ENCODE data around the gene JAG2.

The JAG2 gene

DNA sequence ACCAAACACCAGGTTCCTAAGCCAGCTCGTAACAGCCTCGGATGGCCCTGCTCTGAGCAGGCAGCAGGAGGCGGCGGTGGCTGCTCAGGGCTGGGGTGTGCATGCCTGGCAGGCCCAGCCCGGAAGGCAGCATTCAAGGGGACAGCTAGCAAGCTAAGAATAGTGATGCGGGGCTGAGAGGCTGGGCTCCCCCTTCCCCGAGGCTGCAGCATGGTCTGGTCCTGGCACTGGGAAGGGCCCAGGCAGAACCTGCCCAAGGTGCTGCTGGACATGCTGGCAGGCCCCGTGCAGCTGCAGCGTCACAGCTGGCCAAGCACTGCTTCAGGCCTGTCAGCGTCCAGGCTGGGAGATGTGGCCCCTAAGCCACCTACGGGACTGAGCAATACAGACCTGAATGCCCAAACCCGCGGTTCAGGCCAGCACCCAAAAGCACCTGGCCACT lies 38.9 kb upstream of the JAG2 start:
- Mint-ChIP-seq H3K27me3 (peaks cover 35% of the 10 kb centered on the region), H3K4me1 (peaks cover 25% of the 10 kb centered on the region), H3K9me3 (no peaks in the 10 kb centered on the region), H3K27ac (no peak overlapping the region), H3K4me3 (no peak overlapping the region), H3K36me3 (peaks cover 14% of the 10 kb centered on the region)
- no peak for ATAC-seq

DNA sequence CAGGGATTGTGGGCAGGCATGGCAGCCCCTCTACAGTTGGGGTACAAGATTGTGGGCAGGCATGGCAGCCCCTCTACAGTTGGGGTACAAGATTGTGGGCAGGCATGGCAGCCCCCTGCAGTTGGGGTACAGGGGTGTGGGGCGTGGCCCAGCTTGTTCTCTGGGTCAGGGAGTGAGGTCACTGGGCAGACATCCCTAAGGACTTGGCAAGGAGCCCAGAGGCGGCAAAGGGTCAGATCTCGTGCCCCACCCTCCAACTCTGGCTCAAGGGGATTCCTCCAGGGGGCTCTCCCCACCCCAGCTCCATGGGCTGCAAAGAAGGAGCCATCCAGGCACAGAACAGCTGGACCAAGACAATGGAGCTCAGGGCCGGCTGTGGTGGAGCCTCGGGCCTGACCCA lies 38.3 kb upstream of the JAG2 start:
- H3K27ac Mint-ChIP-seq = no peak overlapping the region
- no peak overlapping the region for H3K4me3 Mint-ChIP-seq
- no peak for ATAC-seq
- no peaks in the 10 kb centered on the region for H3K9me3 Mint-ChIP-seq
- peaks cover 14% of the 10 kb centered on the region for H3K36me3 Mint-ChIP-seq
- peaks cover 31% of the 10 kb centered on the region for H3K4me1 Mint-ChIP-seq
- H3K27me3 Mint-ChIP-seq = peaks cover 42% of the 10 kb centered on the region

DNA sequence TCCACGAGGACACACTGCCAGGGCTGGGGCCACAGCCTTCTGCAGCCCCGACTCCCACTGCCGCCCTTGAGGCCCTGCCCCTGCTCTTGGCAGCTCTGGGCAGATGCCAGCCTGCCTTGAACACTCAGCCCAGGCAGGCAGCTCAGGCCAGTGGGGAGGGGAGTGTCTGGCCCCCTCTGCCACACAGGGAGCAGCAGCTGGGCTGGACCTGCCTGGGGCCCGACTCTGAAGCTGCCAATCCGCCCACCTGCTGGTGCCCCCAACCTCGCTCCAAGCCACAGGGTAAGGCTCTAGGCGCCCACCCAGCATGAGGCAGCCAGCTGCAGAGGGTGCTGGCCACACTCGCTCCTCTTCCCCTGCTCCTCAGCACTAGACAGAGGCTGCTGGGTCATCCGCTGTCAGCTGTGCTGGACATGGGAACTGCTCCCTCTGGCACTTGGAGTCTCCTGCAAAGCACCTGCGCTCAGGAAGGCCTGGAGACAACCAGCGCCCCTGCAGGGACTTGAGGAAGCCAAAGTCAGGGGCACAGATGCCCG lies 37.2 kb upstream of the JAG2 start:
- peaks cover 35% of the 10 kb centered on the region for H3K4me1 Mint-ChIP-seq
- peaks cover 50% of the 10 kb centered on the region for H3K27me3 Mint-ChIP-seq
- no peak overlapping the region for H3K4me3 Mint-ChIP-seq
- no peak for ATAC-seq
- no peak overlapping the region for H3K27ac Mint-ChIP-seq
- peaks cover 14% of the 10 kb centered on the region for H3K36me3 Mint-ChIP-seq
- no peaks in the 10 kb centered on the region for H3K9me3 Mint-ChIP-seq

DNA sequence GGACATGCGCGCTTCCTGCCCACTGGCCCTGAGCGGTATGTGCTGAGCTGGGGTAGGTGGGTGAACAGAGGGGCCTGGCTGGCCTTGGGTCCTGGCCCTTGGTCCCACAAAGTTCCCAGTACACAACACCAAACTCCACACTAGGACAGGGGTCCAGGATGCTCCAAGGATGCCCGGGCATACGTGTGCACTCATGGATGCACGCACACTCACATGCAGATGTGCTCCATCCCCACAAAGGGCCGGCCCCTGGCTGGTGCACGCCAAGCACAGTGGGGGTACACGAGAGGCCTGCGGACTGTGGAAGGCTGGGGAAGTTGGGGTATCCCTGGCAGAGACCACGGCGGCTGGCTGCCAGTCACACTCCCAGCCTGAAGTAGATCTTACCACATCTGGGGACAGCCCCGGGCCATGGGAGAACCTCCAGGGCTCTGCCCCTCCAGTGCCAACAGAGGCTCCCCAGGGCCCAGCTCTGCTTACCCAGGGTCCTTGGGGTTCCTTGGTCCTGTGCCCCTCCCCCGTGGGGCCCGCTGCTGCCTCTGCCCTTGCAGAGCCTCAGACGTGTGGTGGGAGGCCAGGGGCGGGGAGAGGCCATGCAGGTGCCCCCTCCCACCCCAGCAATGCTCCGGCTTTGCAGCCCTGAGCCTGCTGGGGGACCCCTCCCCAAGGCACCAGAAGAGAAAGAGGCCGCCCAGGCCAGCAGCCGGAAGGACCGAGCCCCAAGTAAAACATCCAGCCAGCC lies 36.5 kb upstream of the JAG2 start:
- Mint-ChIP-seq H3K4me3 (no peak overlapping the region), H3K36me3 (peaks cover 10% of the 10 kb centered on the region), H3K9me3 (no peaks in the 10 kb centered on the region), H3K27me3 (peaks cover 57% of the 10 kb centered on the region), H3K4me1 (peaks cover 35% of the 10 kb centered on the region), H3K27ac (no peak overlapping the region)
- no peak for ATAC-seq

DNA sequence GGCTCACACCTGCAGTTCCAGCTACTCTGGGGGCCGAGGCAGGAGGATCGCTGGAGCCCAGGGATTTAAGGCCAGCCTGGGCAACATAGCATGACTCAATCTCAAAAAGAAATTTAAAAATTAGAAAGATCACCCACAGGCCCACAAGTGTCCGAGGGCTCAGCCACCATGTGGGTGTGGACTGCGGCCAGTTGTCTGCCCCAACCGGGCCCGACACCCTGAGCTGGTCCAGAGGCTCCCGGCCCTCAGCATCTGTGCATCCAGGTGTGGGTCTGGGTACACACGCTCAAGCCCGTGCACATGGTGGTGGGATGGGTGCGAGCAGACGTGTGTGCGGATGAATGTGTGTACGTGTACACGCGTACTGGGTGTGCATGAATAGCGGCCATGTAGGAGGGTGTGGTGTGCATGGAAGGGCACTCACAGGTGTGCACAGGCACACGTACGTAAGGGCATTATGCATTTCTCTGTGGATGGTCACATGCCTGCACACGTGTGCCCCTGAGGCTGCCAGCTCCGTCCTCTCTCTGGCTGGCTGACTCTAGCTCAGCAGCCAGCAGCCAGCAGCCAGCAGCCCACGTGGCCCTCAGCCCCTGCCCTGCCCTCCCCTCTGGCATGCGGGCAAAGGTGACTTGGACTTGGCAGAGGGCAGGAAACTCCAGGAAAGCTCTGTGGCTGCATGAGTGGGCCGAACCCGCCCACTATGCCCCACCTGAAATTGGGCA lies 35.8 kb upstream of the JAG2 start:
- no peak overlapping the region for H3K27ac Mint-ChIP-seq
- no peak for ATAC-seq
- no peak overlapping the region for H3K4me3 Mint-ChIP-seq
- H3K4me1 Mint-ChIP-seq = peaks cover 35% of the 10 kb centered on the region
- H3K27me3 Mint-ChIP-seq = peaks cover 64% of the 10 kb centered on the region
- H3K36me3 Mint-ChIP-seq = peaks cover 7% of the 10 kb centered on the region
- no peaks in the 10 kb centered on the region for H3K9me3 Mint-ChIP-seq

DNA sequence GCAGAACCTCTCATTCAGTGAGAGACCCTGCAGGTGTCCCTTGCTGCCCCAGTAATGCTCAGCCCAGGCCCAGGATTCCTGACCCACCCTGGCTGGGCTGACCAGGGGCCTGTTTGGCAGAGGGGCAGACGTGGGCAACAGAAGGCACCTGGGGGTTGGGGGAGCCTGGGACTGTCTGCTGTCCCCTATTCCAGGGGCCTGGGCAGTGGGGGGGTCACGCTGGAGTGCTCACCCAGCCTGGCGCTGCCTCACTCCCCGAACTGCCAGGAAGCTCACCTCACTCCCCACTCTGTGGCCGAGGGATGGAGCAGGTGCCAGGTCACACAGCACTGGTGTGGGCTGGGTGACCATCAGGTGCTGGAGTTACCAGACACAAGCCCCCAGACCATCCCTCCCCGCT lies 35.1 kb upstream of the JAG2 start:
- no peak overlapping the region for H3K27ac Mint-ChIP-seq
- H3K36me3 Mint-ChIP-seq = peaks cover 3% of the 10 kb centered on the region
- H3K9me3 Mint-ChIP-seq = no peaks in the 10 kb centered on the region
- no peak overlapping the region for H3K4me3 Mint-ChIP-seq
- peaks cover 71% of the 10 kb centered on the region for H3K27me3 Mint-ChIP-seq
- no peak for ATAC-seq
- H3K4me1 Mint-ChIP-seq = peaks cover 32% of the 10 kb centered on the region

DNA sequence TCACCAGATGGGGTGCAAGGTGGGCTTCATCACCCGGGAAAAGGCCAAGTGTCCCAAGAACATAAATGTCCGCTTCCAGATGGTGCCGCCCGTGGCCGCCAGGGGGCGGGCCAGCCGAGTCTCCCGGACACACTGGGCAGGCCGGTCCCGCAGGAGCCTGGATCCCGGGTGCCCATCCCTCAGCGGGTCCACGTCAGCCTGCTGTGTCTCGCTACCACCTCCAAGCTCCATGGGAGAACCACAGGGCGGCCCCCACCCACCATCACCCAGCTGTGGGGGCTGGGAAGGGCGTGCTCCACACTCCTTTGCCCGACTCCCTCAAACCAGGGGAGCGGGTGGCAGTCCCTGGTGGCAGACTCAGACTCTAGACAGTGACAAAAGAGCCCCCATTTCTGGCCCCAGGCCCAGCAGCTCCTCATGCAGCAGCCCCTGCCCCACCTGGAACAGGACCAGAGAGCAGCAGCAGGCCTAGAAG lies 34.5 kb upstream of the JAG2 start:
- ATAC-seq = no peak
- Mint-ChIP-seq H3K27ac (no peak overlapping the region), H3K4me3 (no peak overlapping the region), H3K36me3 (no peaks in the 10 kb centered on the region), H3K27me3 (peaks cover 77% of the 10 kb centered on the region), H3K9me3 (no peaks in the 10 kb centered on the region), H3K4me1 (peaks cover 31% of the 10 kb centered on the region)

DNA sequence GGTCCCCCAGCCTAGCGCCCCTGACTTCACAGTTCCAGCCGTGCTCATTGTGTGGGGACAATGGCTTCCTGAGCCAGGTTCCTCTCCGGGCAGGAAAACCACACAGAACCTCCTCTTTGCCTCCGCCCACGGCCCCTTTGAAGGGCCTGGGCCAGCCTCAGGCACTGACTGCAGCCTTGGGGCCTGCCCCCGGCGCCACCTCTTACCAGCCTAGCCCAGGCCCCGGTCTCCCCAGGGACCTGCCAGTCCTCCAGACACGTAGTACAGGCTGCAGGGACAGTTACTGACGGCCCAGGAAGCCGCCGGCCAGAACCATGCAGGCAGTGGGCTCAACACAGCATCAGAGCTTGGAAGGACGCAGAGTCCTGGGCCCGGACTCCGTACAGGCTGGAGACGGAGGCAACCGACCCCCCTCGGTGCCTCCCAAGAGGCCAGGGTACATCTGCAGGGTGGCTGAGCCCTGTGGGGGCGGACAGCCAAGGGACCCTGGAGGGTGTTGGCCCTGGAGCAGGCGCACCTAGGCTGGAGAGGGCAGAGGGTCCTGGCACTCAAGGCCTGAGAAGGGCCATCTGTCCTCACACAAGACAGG lies 33.4 kb upstream of the JAG2 start:
- Mint-ChIP-seq H3K27me3 (peaks cover 87% of the 10 kb centered on the region), H3K27ac (peak overlapping the region; percentile 32), H3K9me3 (no peaks in the 10 kb centered on the region), H3K4me3 (no peak overlapping the region), H3K36me3 (no peaks in the 10 kb centered on the region), H3K4me1 (peaks cover 34% of the 10 kb centered on the region)
- peak; percentile 74 for ATAC-seq

DNA sequence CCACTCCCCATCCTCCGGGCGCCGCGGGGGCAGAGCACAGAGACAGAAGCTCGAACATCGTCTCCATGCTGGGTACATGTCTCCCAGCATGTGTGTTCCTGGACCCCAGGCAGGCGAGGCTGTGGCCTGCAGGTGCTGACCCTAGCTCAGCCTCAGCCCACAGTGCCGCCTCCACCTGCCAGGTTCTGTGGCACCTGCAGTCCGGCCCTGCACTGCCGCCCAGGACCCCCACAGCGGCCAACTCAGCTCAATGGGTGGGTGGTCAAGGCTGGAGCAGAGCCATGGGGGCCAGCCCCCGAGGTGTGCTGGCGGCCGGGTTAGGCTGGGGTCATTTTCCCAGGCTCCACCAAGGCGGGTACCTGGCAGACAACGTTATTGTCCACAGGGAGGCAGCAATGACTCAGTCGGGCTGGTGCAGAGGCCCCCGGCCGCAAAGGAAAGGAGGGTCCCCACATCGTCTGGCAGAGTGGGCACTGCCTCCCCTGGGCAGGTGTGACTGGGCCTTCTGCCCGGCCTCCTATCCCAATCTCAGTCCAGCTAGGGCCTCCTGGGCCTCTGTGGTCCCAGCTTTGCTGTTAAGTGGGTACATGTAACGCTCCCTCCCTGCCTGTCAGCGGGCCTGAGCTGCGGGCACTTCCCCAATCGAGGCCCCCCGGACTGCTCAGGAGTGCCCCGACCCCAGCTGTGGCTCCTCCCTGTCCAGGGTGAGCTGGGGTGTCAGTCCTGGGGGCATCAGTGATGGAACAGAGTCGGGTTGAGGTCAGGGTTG lies 32.8 kb upstream of the JAG2 start:
- ATAC-seq = peak; percentile 21
- H3K4me3 Mint-ChIP-seq = no peak overlapping the region
- no peaks in the 10 kb centered on the region for H3K36me3 Mint-ChIP-seq
- H3K4me1 Mint-ChIP-seq = peaks cover 34% of the 10 kb centered on the region
- H3K27ac Mint-ChIP-seq = peak overlapping the region; percentile 32
- H3K9me3 Mint-ChIP-seq = no peaks in the 10 kb centered on the region
- peaks cover 84% of the 10 kb centered on the region for H3K27me3 Mint-ChIP-seq

DNA sequence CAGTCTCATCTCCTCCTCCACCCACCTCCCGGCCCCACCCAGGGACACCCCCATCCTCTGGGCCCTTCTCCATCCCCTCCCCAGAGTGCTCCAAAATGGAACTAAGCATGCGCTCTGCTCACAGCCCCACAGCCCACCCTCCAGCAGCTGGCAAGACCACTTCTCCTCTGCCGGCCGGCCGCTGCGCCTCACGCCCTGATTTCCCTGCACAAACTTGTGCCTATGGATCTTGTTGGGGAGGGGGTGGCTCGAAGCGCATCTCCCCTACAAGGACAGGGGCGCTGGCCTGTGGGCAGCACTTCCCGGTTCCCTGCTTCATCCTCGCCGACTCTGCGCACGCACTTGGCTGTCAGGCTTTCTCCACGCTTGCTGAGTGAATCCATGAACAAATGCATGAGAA lies 32.1 kb upstream of the JAG2 start:
- no peak for ATAC-seq
- no peak overlapping the region for H3K27ac Mint-ChIP-seq
- peaks cover 40% of the 10 kb centered on the region for H3K4me1 Mint-ChIP-seq
- H3K27me3 Mint-ChIP-seq = peaks cover 84% of the 10 kb centered on the region
- H3K36me3 Mint-ChIP-seq = no peaks in the 10 kb centered on the region
- no peak overlapping the region for H3K4me3 Mint-ChIP-seq
- no peaks in the 10 kb centered on the region for H3K9me3 Mint-ChIP-seq

DNA sequence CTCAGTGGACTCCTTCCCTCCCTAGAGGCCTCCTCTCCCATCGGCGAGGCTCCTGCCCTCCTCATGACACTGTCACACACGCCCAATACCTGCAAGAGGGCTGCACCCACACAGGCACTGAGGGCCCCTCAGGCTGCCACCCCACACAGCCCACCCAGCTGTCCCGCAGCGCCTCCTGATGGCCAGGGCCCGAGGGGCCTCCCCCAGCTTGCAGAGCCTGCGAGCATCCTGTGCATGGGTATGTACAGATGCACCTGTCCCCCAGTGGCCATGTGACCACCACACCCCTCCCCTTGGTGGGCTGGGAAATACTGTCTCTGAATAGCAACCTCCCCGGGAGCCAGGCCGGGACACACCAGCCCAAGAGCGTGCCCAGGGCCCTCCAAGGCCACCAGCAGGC lies 31.5 kb upstream of the JAG2 start:
- Mint-ChIP-seq H3K4me3 (no peak overlapping the region), H3K9me3 (no peaks in the 10 kb centered on the region), H3K27me3 (peaks cover 83% of the 10 kb centered on the region), H3K4me1 (peaks cover 42% of the 10 kb centered on the region), H3K27ac (no peak overlapping the region), H3K36me3 (no peaks in the 10 kb centered on the region)
- no peak for ATAC-seq

DNA sequence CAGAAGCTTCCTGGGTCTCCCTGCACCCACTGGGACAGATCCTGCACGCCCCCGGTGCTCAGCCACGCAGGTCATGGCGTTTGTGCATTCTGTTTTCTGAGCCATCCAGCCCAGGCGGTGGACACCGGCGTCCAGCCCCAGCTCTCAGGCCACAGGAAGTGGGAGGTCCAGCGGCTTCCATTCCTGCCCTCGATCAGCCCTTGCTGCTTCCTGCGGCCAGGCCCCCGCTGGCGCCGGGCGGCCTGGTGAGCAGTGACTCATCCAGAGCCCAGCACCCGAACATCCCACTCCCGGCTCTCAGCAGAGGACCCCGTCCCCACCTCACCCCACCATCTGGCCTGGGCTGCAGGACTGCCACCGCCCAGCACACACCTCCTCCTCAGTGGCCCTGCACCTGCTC lies 30.5 kb upstream of the JAG2 start:
- Mint-ChIP-seq H3K4me1 (peaks cover 40% of the 10 kb centered on the region), H3K27ac (no peak overlapping the region), H3K4me3 (no peak overlapping the region), H3K27me3 (peaks cover 82% of the 10 kb centered on the region), H3K9me3 (no peaks in the 10 kb centered on the region), H3K36me3 (no peaks in the 10 kb centered on the region)
- ATAC-seq = no peak

DNA sequence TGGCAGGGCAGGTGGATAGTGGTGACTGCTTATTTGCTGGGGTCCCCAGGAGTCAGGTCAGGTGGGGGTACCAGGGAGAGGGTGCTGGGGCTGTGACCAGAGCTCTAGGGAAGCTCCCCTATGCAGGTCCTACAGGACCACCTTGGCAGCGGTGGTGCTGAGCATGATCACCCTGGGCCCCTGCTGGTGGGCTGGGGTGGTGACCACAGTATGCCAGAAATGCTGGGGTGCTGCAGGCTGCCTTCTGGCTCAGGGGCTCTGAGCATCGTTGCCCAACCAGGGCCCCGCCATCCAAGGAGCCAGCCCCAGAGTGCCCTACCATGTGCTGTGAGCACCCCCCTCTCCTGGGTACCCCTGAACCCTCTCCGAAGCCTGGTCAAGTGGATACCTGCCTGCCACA lies 30.0 kb upstream of the JAG2 start:
- Mint-ChIP-seq H3K9me3 (no peaks in the 10 kb centered on the region), H3K36me3 (no peaks in the 10 kb centered on the region), H3K27ac (no peak overlapping the region), H3K4me1 (peaks cover 42% of the 10 kb centered on the region), H3K27me3 (peaks cover 84% of the 10 kb centered on the region), H3K4me3 (no peak overlapping the region)
- no peak for ATAC-seq

DNA sequence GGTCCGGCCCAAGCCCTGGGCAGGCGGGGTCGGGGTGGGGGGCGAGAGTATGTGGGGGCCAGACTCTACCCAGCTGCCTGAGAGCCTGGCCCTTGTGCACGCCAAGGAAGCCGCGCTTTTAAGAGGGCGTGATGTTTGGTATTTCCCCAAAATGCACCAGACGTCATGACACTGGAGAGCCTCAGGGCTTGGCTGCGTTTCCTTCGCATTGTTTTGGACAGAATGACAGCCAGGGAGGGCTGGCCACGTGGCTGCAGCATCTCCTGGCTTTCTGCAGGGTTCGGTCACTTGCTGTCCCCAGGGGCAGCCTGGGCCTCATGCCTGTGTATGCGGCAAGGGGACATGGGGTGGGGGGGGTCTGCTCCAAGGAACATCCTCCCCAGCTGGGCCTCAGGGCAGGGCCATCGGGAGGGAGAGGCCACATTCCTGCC lies 28.6 kb upstream of the JAG2 start:
- peaks cover 47% of the 10 kb centered on the region for H3K4me1 Mint-ChIP-seq
- ATAC-seq = peak; percentile 55
- H3K27me3 Mint-ChIP-seq = peaks cover 78% of the 10 kb centered on the region
- H3K9me3 Mint-ChIP-seq = no peaks in the 10 kb centered on the region
- no peak overlapping the region for H3K4me3 Mint-ChIP-seq
- no peaks in the 10 kb centered on the region for H3K36me3 Mint-ChIP-seq
- H3K27ac Mint-ChIP-seq = no peak overlapping the region

Measured in stimulated activated memory B cell treated with anti-CD40 and anti-IgM and Interleukin-4, amounts not matched to agents 10 μg/mL and 1 μg/mL and 100 μg/mL, for 72 hours (primary cell).